Brain microvascular endothelial cell (primary cell): ENCODE results near the gene OSBPL7.
A peak's percentile ranks its signal among the peaks of the same experiment; 100 is the strongest.
"Not testable (repeated sequence)": the region's sequence is repeated elsewhere in the genome, so short reads cannot be mapped to it uniquely, and the experiment has no call there.

Source experiments
- DNase-seq: peaks from one replicate; pipeline ENCODE4 v3.0.0-alpha.2; 2020
- H3K27ac ChIP-seq: fragments of 250-450 bp; sonication (Bioruptor Pico); 2 replicates; pipeline ENCODE4 v1.5.1; 2020; ENCODE audit warnings: mild to moderate bottlenecking, moderate library complexity
- H3K27me3 ChIP-seq: fragments of 250-450 bp; sonication (Bioruptor Pico); replicated peaks from 2 replicates; pipeline ENCODE4 v1.5.1; 2020; ENCODE audit warnings: mild to moderate bottlenecking
- H3K36me3 ChIP-seq: fragments of 250-450 bp; sonication (Bioruptor Pico); replicated peaks from 2 replicates; pipeline ENCODE4 v1.5.1; 2020; ENCODE audit warnings: mild to moderate bottlenecking
- H3K4me3 ChIP-seq: 2 replicates; pipeline ENCODE4 v1.5.1; 2011; ENCODE audit warnings: low read depth, mild to moderate bottlenecking, control low read depth, low read length, moderate library complexity
- CTCF ChIP-seq: IDR thresholded peaks from 2 replicates; pipeline ENCODE4 v1.5.1; 2011; ENCODE audit warnings: low read depth, mild to moderate bottlenecking, moderate library complexity, low read length, control low read depth, inconsistent platforms; ENCODE audit errors: missing control alignments
- in situ Hi-C: cut with HindIII; loops from 2 replicates; pipeline ENCODE4 v1.10.0; 2017; ENCODE audit warnings: low sequenced_read_pairs, low pct_ligation_motif_present

OSBPL7 gene

DNA sequence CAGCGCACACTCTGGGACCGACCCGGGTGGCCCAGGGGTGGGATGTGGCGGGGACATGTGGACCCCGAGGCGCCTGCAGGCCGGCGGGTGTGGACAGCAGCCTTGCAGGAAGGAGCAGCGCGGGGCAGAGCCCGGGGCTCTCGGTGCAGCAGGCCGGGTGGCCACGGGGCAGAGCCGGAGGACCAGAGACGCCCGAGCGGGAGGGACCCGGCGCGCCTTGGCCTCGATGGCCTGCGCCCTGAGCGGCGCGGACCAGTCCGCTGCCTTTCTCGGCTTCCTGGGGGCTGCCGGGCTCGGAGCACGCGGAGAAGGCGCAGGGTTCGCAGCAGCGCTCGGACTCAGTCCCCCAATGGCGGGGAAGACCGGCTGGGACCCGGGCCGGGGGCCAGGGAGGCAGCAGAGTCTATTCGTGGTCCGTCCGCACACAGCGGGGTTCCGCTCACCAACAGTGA is 43.4 kb downstream of the OSBPL7 start:
- DNase-seq, result no peak
- Histone ChIP-seq H3K27ac (no peak overlapping the region), H3K36me3 (no peaks in the 10 kb centered on the region), H3K27me3 (peaks cover 24% of the 10 kb centered on the region), H3K4me3 (no peak overlapping the region)
- in situ Hi-C loops, result no loop called here
- TF ChIP-seq CTCF, result no peak

GRCh38 chr17:47776330-47777197 is 45.0 kb downstream of the OSBPL7 start:
- H3K27ac ChIP-seq, result no peak overlapping the region
- TF ChIP-seq CTCF, result peak; percentile 84
- no peak overlapping the region for H3K4me3 ChIP-seq
- in situ Hi-C loops, result no loop called here
- peaks cover 23% of the 10 kb centered on the region for H3K27me3 ChIP-seq
- no peaks in the 10 kb centered on the region for H3K36me3 ChIP-seq
- peak; percentile 33 for DNase-seq

DNA sequence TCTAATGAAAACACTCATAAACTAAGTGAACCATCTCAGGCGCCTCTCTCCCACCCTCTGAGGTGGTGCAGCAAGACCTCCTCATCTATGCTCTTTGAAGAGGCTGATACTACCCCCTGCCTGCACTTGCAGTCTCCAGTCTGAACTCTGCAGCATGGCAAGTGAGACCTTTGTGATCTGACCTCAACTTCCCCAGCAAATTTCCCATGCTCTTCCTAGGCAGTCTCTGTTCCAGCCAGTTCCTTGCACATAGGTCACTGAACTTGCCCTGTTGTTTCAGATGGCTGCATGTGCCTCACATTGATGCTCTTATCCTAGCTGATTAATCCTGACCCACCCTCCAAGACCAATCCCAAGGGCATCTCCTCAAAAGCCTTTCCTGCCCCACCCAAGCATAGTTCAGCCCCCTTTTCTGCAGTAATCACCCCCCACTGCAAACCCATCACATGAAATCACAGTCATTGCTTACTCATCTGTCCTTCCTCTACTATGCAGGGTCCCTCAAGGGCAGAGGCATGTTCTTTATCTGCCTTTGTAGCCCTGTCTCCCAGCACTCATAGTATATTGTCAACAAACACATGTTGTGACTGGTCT is 46.5 kb downstream of the OSBPL7 start:
- Histone ChIP-seq H3K36me3 (no peaks in the 10 kb centered on the region), H3K27ac (no peak overlapping the region), H3K4me3 (no peak overlapping the region), H3K27me3 (peaks cover 20% of the 10 kb centered on the region)
- no peak for TF ChIP-seq CTCF
- in situ Hi-C loops, result no loop called here
- DNase-seq, result no peak

GRCh38 chr17:47774331-47774730 is 47.3 kb downstream of the OSBPL7 start:
- Histone ChIP-seq H3K36me3 (no peaks in the 10 kb centered on the region), H3K27ac (no peak overlapping the region), H3K27me3 (peaks cover 16% of the 10 kb centered on the region), H3K4me3 (no peak overlapping the region)
- no peak for TF ChIP-seq CTCF
- in situ Hi-C loops, result no loop called here
- DNase-seq, result no peak

DNA sequence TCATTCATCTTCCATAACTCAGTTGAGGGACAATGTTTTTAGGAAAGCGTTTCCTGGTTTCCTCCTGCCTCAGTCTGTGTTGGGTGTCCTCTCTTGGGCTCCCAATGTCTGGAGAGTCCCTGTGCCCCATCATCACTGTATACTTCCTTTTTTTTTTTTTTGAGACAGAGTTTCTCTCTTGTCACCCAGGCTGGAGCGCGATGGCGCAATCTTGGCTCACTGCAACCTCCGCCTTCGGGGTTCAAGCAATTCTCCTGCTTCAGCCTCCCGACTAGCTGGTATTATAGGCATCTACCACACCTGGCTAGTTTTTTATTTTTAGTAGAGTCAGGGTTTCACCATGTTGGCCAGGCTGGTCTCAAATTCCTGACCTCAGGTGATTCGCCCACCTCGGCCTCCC is 47.9 kb downstream of the OSBPL7 start:
- in situ Hi-C loops, H3K27ac ChIP-seq, H3K36me3 ChIP-seq, H3K4me3 ChIP-seq, DNase-seq: not testable (repeated sequence)
- H3K27me3 ChIP-seq, result peaks cover 12% of the 10 kb centered on the region

DNA sequence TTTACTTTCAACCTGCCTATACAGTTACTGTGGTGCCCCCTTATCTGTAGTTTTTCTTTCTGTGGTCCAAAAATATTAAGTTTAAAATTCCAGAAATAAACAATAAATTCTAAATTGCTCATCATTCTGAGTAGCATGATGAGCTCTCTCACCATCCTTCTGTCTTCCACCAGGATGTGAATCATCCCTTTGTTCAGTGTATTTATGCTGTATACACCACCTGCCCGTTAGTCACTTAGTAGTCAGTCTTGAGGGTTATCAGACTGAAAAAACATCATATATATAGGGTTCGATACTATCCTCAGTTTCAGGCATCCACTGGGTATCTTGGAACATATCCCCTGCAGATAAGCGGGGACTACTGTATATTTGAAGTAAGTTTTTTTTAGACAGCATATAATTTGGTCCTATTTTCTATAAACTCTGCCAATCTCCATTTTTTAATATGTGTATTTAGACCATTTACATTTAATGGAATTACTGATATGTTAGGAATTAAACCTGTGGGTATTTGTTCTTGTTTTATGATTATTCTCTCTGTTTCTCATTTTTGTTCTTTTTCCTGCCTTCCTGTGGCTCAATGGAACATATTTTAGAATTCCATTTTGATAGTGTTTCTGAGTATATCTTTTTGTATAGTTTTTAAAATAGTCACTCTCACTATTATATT is 57.5 kb downstream of the OSBPL7 start:
- in situ Hi-C loops, result no loop called here
- H3K27ac ChIP-seq, result no peak overlapping the region
- no peak for TF ChIP-seq CTCF
- H3K4me3 ChIP-seq, result no peak overlapping the region
- no peaks in the 10 kb centered on the region for H3K36me3 ChIP-seq
- H3K27me3 ChIP-seq, result peaks cover 1% of the 10 kb centered on the region
- DNase-seq, result no peak
